ENCODE measurements around the gene FMN1.

DNA sequence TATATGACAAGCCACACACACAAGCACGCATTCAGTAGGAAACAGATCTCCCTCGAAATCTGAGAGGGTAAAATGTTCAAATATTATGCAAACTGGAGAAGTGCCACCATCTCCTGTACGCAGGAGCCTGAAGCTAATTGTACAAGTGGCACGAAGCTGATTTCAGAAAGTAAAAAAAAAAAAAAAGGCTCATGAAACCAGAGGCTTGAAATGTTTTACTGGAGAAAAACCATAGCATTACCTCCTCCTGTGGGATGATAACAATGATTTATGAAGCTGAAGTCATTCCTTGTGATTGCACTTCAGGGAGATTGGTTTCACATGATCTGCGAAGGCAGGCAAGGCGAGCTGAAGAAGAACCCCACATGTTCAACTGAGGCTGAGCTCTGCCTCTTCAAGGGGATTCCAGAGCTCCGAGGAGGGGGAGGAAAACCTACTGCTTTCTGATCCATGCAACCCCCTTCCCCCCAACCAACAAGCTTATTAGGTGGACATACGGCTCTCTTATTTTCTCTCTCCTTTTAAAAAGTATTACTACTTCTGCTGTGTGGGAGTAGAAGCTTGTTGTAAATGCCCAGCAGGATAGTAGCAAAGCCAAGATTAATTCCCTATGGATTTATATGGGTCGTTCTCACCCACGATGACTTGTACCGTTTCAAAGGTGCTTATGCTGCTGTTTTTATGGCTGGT lies 375.6 kb downstream of the FMN1 start:
- no peak for TF ChIP-seq ZNF138 (CRISPR knock-in tag; conservative IDR thresholded peaks at IDR 0.05)
- TF ChIP-seq, protein P1, sequence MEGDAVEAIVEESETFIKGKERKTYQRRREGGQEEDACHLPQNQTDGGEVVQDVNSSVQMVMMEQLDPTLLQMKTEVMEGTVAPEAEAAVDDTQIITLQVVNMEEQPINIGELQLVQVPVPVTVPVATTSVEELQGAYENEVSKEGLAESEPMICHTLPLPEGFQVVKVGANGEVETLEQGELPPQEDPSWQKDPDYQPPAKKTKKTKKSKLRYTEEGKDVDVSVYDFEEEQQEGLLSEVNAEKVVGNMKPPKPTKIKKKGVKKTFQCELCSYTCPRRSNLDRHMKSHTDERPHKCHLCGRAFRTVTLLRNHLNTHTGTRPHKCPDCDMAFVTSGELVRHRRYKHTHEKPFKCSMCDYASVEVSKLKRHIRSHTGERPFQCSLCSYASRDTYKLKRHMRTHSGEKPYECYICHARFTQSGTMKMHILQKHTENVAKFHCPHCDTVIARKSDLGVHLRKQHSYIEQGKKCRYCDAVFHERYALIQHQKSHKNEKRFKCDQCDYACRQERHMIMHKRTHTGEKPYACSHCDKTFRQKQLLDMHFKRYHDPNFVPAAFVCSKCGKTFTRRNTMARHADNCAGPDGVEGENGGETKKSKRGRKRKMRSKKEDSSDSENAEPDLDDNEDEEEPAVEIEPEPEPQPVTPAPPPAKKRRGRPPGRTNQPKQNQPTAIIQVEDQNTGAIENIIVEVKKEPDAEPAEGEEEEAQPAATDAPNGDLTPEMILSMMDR (IDR thresholded peaks at IDR 0.05): no peak
